ENCODE measurements around the gene MMP20. TPM values are rescaled to one million over a fixed set of nuclear protein-coding genes. Genes with fewer than 3 reads are reported as not detected.

The MMP20 gene
- total and polyA plus RNA-seq, 2 donors (not counting 3 experiments of a cell fraction or from before 2014, with no cell fraction given) = not detected

GRCh38 chr11:102566112-102566511 is 59.0 kb downstream of the MMP20 start:
- Histone ChIP-seq H3K9ac (replicated peaks; ENCODE audit: extremely low read depth, insufficient read depth, low read length) (no peak overlapping the region), H3K4me3 (replicated peaks in 1 of 3; ENCODE audit: insufficient read depth in 1 of 3, low read depth in 1 of 3, low read length in 3 of 3) (no peak overlapping the region), H3K36me3 (ENCODE audit: control insufficient read depth in 2 of 2, extremely low read depth in 1 of 2, insufficient read depth in 2 of 2, low read length in 2 of 2) (no peaks in the 10 kb centered on the region), H3K27me3 (ENCODE audit: control insufficient read depth in 2 of 2, insufficient read depth in 2 of 2, low read length in 2 of 2) (no peaks in the 10 kb centered on the region), H3K4me1 (ENCODE audit: control insufficient read depth, extremely low read depth, insufficient read depth, low read length) (peaks cover 3% of the 10 kb centered on the region), H3K9me3 (replicated peaks; ENCODE audit: control insufficient read depth, insufficient read depth, low read length) (no peaks in the 10 kb centered on the region), H3K4me2 (ENCODE audit: insufficient read depth, low read length) (no peak overlapping the region), H2AFZ (ENCODE audit: low read depth, low read length) (no peak overlapping the region), H3K27ac (ENCODE audit: insufficient read depth, low read depth, low read length) (no peak overlapping the region), H4K20me1 (replicated peaks; ENCODE audit: control insufficient read depth, extremely low read depth, insufficient read depth, low read length) (no peaks in the 10 kb centered on the region), H3K9me1 (replicated peaks; ENCODE audit: control insufficient read depth, extremely low read depth, insufficient read depth, low read length) (no peaks in the 10 kb centered on the region), H3K79me2 (ENCODE audit: control insufficient read depth, insufficient read depth, low read length) (no peaks in the 10 kb centered on the region)
- ChIA-PET CTCF (no interaction called here), POLR2A (no interaction called here)
- no TSS peak for BruUV-seq (replicated peaks)
- no peak for DNase-seq (ENCODE audit: low read depth, low spot score)
- TF ChIP-seq POLR2AphosphoS5 (IDR thresholded peaks at IDR 0.05; ENCODE audit: insufficient read depth, low read depth, low read length) (no peak), GATA2 (IDR thresholded peaks at IDR 0.05; ENCODE audit: insufficient read depth, insufficient read length, low read depth, low read length) (no peak), MYC (IDR thresholded peaks at IDR 0.05; ENCODE audit: low read depth, low read length) (no peak), CTCF (IDR thresholded peaks at IDR 0.05; ENCODE audit: extremely low read depth in 1 of 2, insufficient read depth in 1 of 2, low read depth in 1 of 2, low read length in 2 of 2) (no peak), JUN (IDR thresholded peaks at IDR 0.05; ENCODE audit: borderline replicate concordance, insufficient read depth, insufficient read length, low read depth) (no peak), EZH2 (IDR thresholded peaks at IDR 0.05; ENCODE audit: borderline replicate concordance, low read depth, low read length, severe bottlenecking) (no peak), FOS (IDR thresholded peaks at IDR 0.05; ENCODE audit: borderline replicate concordance, insufficient read depth, low read length) (no peak)
- no peak for FAIRE-seq
- intact Hi-C loops (cut with micrococcal nuclease) = no loop called here
- dilution Hi-C loops (cut with MboI; ENCODE audit: extremely low pct_ligation_motif_present, low sequenced_read_pairs) = no loop called here

Measured in endothelial cell of umbilical vein (primary cell).